Ureter (tissue), 1 donor: ENCODE results near the gene CYLD. TPM values are rescaled to one million over a fixed set of nuclear protein-coding genes. Genes with fewer than 3 reads are reported as not detected.
A peak's percentile ranks its signal among the peaks of the same experiment; 100 is the strongest.

Experiments used
- DNase-seq: peaks from one replicate; pipeline ENCODE4 v3.0.0-alpha.2; 2020; ENCODE audit warnings: low spot score
- total RNA-seq: library from RNA; stranded (reverse); gene quantifications from one replicate; pipeline ENCODE4 v1.2.4, GENCODE V29; 2023
- donor health status: DM: yes; HTN: yes; CAD: no.

CYLD gene
- total RNA-seq, 1 donor from 2014 or later = 45.7 TPM

GRCh38 chr16:50816901-50817555 is 75.1 kb downstream of the CYLD start:
- DNase-seq = peak; percentile 25

GRCh38 chr16:50818380-50818779 is 76.5 kb downstream of the CYLD start:
- DNase-seq = peak; percentile 26

- DNase-seq = peak; percentile 39
Measured at GRCh38 chr16:50819706-50820105, 77.8 kb downstream of the CYLD start.

GRCh38 chr16:50820225-50820624 is 78.3 kb downstream of the CYLD start:
- DNase-seq = no peak

GRCh38 chr16:50821586-50821985 is 79.7 kb downstream of the CYLD start:
- DNase-seq = peak; percentile 12

- no peak for DNase-seq
Measured at GRCh38 chr16:50822671-50823070, 80.8 kb downstream of the CYLD start.

GRCh38 chr16:50826797-50827316 is 85.0 kb downstream of the CYLD start:
- DNase-seq = no peak

- DNase-seq = no peak
Measured at GRCh38 chr16:50828164-50828702, 86.3 kb downstream of the CYLD start.

GRCh38 chr16:50830698-50831097 is 88.8 kb downstream of the CYLD start:
- DNase-seq = peak; percentile 46

- DNase-seq = peak; percentile 20
Measured at GRCh38 chr16:50831751-50832150, 89.9 kb downstream of the CYLD start.

GRCh38 chr16:50833929-50834328 is 92.0 kb downstream of the CYLD start:
- DNase-seq = peak; percentile 8

GRCh38 chr16:50834701-50835100 is 92.8 kb downstream of the CYLD start:
- peak; percentile 14 for DNase-seq

GRCh38 chr16:50835358-50836060 is 93.6 kb downstream of the CYLD start:
- DNase-seq = peak; percentile 14

- DNase-seq = peak; percentile 9
Measured at GRCh38 chr16:50836121-50836621, 94.3 kb downstream of the CYLD start.

- peak; percentile 15 for DNase-seq
Measured at GRCh38 chr16:50837324-50837723, 95.4 kb downstream of the CYLD start.

- DNase-seq = peak; percentile 24
Measured at GRCh38 chr16:50838165-50838564, 96.3 kb downstream of the CYLD start.

- peak; percentile 6 for DNase-seq
Measured at GRCh38 chr16:50838885-50839284, 97.0 kb downstream of the CYLD start.

- peak; percentile 2 for DNase-seq
Measured at GRCh38 chr16:50839356-50839755, 97.5 kb downstream of the CYLD start.

- peak; percentile 29 for DNase-seq
Measured at GRCh38 chr16:50839920-50840729, 98.2 kb downstream of the CYLD start.

- peak; percentile 45 for DNase-seq
Measured at GRCh38 chr16:50841081-50841886, 99.4 kb downstream of the CYLD start.

- DNase-seq = peak; percentile 36
Measured at GRCh38 chr16:50842013-50842505, 100.2 kb downstream of the CYLD start.
